ENCODE measurements around the gene SPRY4.
A peak's percentile ranks its signal among the peaks of the same experiment; 100 is the strongest.

The SPRY4 gene

GRCh38 chr5:142292249-142292648, 32.6 kb downstream of the SPRY4 start:
- Mint-ChIP-seq H3K9me3 (no peaks in the 10 kb centered on the region), H3K4me3 (no peak overlapping the region), H3K27ac (no peak overlapping the region), H3K27me3 (ENCODE audit: low read depth, poor library complexity) (peaks cover 3% of the 10 kb centered on the region), H3K36me3 (ENCODE audit: low read depth) (no peaks in the 10 kb centered on the region), H3K4me1 (peaks cover 93% of the 10 kb centered on the region)
- TF ChIP-seq CTCF (IDR thresholded peaks at IDR 0.05) = no peak
- no peak for DNase-seq

- Mint-ChIP-seq H3K9me3 (no peaks in the 10 kb centered on the region), H3K4me3 (no peak overlapping the region), H3K4me1 (peaks cover 88% of the 10 kb centered on the region), H3K27ac (peak overlapping the region; percentile 61), H3K27me3 (ENCODE audit: low read depth, poor library complexity) (peaks cover 3% of the 10 kb centered on the region), H3K36me3 (ENCODE audit: low read depth) (no peaks in the 10 kb centered on the region)
- no peak for DNase-seq
- no peak for TF ChIP-seq CTCF (IDR thresholded peaks at IDR 0.05)
Observed at GRCh38 chr5:142290577-142291299, 34.1 kb downstream of the SPRY4 start.

- no peak overlapping the region for H3K4me3 Mint-ChIP-seq
- no peak for TF ChIP-seq CTCF (IDR thresholded peaks at IDR 0.05)
- DNase-seq = no peak
- H3K27me3 Mint-ChIP-seq (ENCODE audit: low read depth, poor library complexity) = no peaks in the 10 kb centered on the region
- H3K27ac Mint-ChIP-seq = peak overlapping the region; percentile 61
- no peaks in the 10 kb centered on the region for H3K9me3 Mint-ChIP-seq
- H3K36me3 Mint-ChIP-seq (ENCODE audit: low read depth) = no peaks in the 10 kb centered on the region
- peaks cover 88% of the 10 kb centered on the region for H3K4me1 Mint-ChIP-seq
Observed at GRCh38 chr5:142289708-142290576, 34.9 kb downstream of the SPRY4 start.

- H3K4me3 Mint-ChIP-seq = no peak overlapping the region
- TF ChIP-seq CTCF (IDR thresholded peaks at IDR 0.05) = no peak
- H3K9me3 Mint-ChIP-seq = no peaks in the 10 kb centered on the region
- DNase-seq = no peak
- no peaks in the 10 kb centered on the region for H3K36me3 Mint-ChIP-seq (ENCODE audit: low read depth)
- H3K27ac Mint-ChIP-seq = peak overlapping the region; percentile 99
- peaks cover 88% of the 10 kb centered on the region for H3K4me1 Mint-ChIP-seq
- H3K27me3 Mint-ChIP-seq (ENCODE audit: low read depth, poor library complexity) = no peaks in the 10 kb centered on the region
Observed at GRCh38 chr5:142287973-142288313, 36.9 kb downstream of the SPRY4 start.

GRCh38 chr5:142287096-142287972, 37.5 kb downstream of the SPRY4 start:
- peaks cover 86% of the 10 kb centered on the region for H3K4me1 Mint-ChIP-seq
- H3K27me3 Mint-ChIP-seq (ENCODE audit: low read depth, poor library complexity) = no peaks in the 10 kb centered on the region
- H3K4me3 Mint-ChIP-seq = peak overlapping the region; percentile 31
- DNase-seq = no peak
- no peaks in the 10 kb centered on the region for H3K9me3 Mint-ChIP-seq
- peak overlapping the region; percentile 99 for H3K27ac Mint-ChIP-seq
- H3K36me3 Mint-ChIP-seq (ENCODE audit: low read depth) = no peaks in the 10 kb centered on the region
- TF ChIP-seq CTCF (IDR thresholded peaks at IDR 0.05) = no peak

All from nephron progenitor cell (in vitro differentiated cells).